Liver (tissue), 9 donors: Measurements from ENCODE around the gene EGFR. TPM values are rescaled to one million over a fixed set of nuclear protein-coding genes. Genes with fewer than 3 reads are reported as not detected.

ENCODE experiments used
- DNase-seq: peaks from one replicate; pipeline ENCODE4 v3.0.0-alpha.2; 2017; ENCODE audit warnings: low spot score
- H3K27ac ChIP-seq, 2 donors: one replicate each; pipeline ENCODE4 v1.7.0; 2013; ENCODE audit warnings: inconsistent platforms in 2 of 2, low read length in 2 of 2, control low read depth in 1 of 2, low read depth in 1 of 2, mild to moderate bottlenecking in 1 of 2
- H3K27me3 ChIP-seq, 4 donors: one replicate each; pipeline versions ENCODE4 v1.6.1 to v1.7.0; 2013; ENCODE audit warnings: low read length in 3 of 4, inconsistent platforms in 1 of 4, mild to moderate bottlenecking in 1 of 4, moderate library complexity in 1 of 4; ENCODE audit not compliant: control insufficient read depth in 4 of 4, insufficient read depth in 4 of 4
- H3K36me3 ChIP-seq, 4 donors: one replicate each; pipeline versions ENCODE4 v1.6.1 to v1.7.0; 2013; ENCODE audit warnings: low read length in 3 of 4, mild to moderate bottlenecking in 3 of 4, low read depth in 1 of 4, moderate library complexity in 1 of 4; ENCODE audit not compliant: control insufficient read depth in 4 of 4, insufficient read depth in 3 of 4
- H3K4me1 ChIP-seq, 4 donors: one replicate each; pipeline versions ENCODE4 v1.6.1 to v1.7.0; 2013; ENCODE audit warnings: low read length in 3 of 4, mild to moderate bottlenecking in 3 of 4, moderate library complexity in 1 of 4; ENCODE audit not compliant: control insufficient read depth in 4 of 4, insufficient read depth in 4 of 4
- H3K4me3 ChIP-seq, 3 donors: one replicate each; pipeline versions ENCODE4 v1.6.1 to v1.7.0; 2013; ENCODE audit warnings: low read length in 3 of 3, control low read depth in 1 of 3, low read depth in 1 of 3, mild to moderate bottlenecking in 1 of 3
- H3K9ac ChIP-seq, 2 donors: one replicate each; pipeline ENCODE4 v1.7.0; 2013; ENCODE audit warnings: low read length in 2 of 2, mild to moderate bottlenecking in 2 of 2, moderate library complexity in 2 of 2, control low read depth in 1 of 2, low read depth in 1 of 2
- H3K9me3 ChIP-seq, 4 donors: one replicate each; pipeline versions ENCODE4 v1.6.1 to v1.7.0; 2013; ENCODE audit warnings: low read length in 3 of 4; ENCODE audit not compliant: control insufficient read depth in 4 of 4
- ATF3 ChIP-seq: IDR thresholded peaks from 2 replicates; pipeline ENCODE4 v1.6.1; 2016; ENCODE audit warnings: antibody characterized with exemption
- FOXA1 ChIP-seq: IDR thresholded peaks from 2 replicates; pipeline ENCODE4 v1.6.1; 2016; ENCODE audit warnings: antibody characterized with exemption
- FOXA2 ChIP-seq: IDR thresholded peaks from 2 replicates; pipeline ENCODE4 v1.6.1; 2016; ENCODE audit warnings: antibody characterized with exemption
- GABPA ChIP-seq, 2 donors: IDR thresholded peaks in 1 of 2; conservative IDR thresholded peaks in 1 of 2; 2 replicates each; pipeline ENCODE4 v1.6.1; 2016; ENCODE audit warnings: antibody characterized with exemption in 2 of 2, mild to moderate bottlenecking in 1 of 2, moderate library complexity in 1 of 2
- HNF4G ChIP-seq: IDR thresholded peaks from 2 replicates; pipeline ENCODE4 v1.6.1; 2016; ENCODE audit warnings: antibody characterized with exemption
- JUND ChIP-seq, 2 donors: IDR thresholded peaks; 2 replicates each; pipeline ENCODE4 v1.6.1; 2016; ENCODE audit warnings: antibody characterized with exemption in 2 of 2
- MAX ChIP-seq: IDR thresholded peaks from 2 replicates; pipeline ENCODE4 v1.6.1; 2016; ENCODE audit warnings: antibody characterized with exemption
- NR2F2 ChIP-seq: IDR thresholded peaks from 2 replicates; pipeline ENCODE4 v1.6.1; 2016; ENCODE audit warnings: antibody characterized with exemption
- RAD21 ChIP-seq, 2 donors: IDR thresholded peaks; 2 replicates each; pipeline ENCODE4 v1.6.1; 2016; ENCODE audit warnings: antibody characterized with exemption in 2 of 2, mild to moderate bottlenecking in 2 of 2
- RXRA ChIP-seq, 2 donors: IDR thresholded peaks; 2 replicates each; pipeline ENCODE4 v1.6.1; 2017 to 2018; ENCODE audit warnings: antibody characterized with exemption in 2 of 2, mild to moderate bottlenecking in 1 of 2
- TAF1 ChIP-seq: conservative IDR thresholded peaks from 2 replicates; pipeline ENCODE4 v1.6.1; 2016; ENCODE audit warnings: antibody characterized with exemption, mild to moderate bottlenecking
- WGBS: extraction: QIAGEN DNeasy Blood & Tissue Kit; methylation state at CpG from one replicate; pipeline ENCODE4 v1.1.7; 2013; 5-methylcytosine and 5-hydroxymethylcytosine counted together
- polyA plus RNA-seq, 2 donors: library from polyadenylated mRNA; stranded (reverse) in 1 of 2; unstranded in 1 of 2; fragments of 200-250 nt in 1 of 2; fragments of >200 nt in 1 of 2; fragmentation: Nextera tagmentation in 1 of 2; extraction: Ambion mirVana in 1 of 2; gene quantifications; one replicate each; pipeline versions ENCODE4 v1.2.1 to v1.2.3, GENCODE V29; 2013 to 2015
- total RNA-seq, 2 donors: library from RNA; depleted of rRNA; stranded (reverse); fragments of >200 nt; gene quantifications; one replicate each; pipeline ENCODE4 v1.2.3, GENCODE V29; 2014
- TF ChIP-seq, protein P1 (sequence below): IDR thresholded peaks from 2 replicates; pipeline ENCODE4 v1.6.1; 2016; ENCODE audit warnings: antibody characterized with exemption
- TF ChIP-seq, protein P2 (sequence below): IDR thresholded peaks from 2 replicates; pipeline ENCODE4 v1.6.1; 2016; ENCODE audit warnings: antibody characterized with exemption, mild to moderate bottlenecking
- donor health status: healthy.
- donor health status: healthy.
- donor health status: healthy.
- donor health status: healthy.
- donor health status: healthy.

Gene EGFR
- total and polyA plus RNA-seq, 4 donors, result 22.6 to 37.0 (median 27.7) TPM

- H3K9ac ChIP-seq, result no peak overlapping the region
- WGBS, result 78% methylated on average over 6 of the region's 6 CpGs
- no peak overlapping the region for H3K4me3 ChIP-seq
- no peak overlapping the region for H3K27ac ChIP-seq
- H3K36me3 ChIP-seq, result peaks cover 0 to 3% (median 0%) of the 10 kb centered on the region in 4 donors
- H3K4me1 ChIP-seq, result peaks cover 0 to 10% (median 4%) of the 10 kb centered on the region in 4 donors
- no peaks in the 10 kb centered on the region for H3K9me3 ChIP-seq
- no peak for TF ChIP-seq FOXA1
- no peaks in the 10 kb centered on the region for H3K27me3 ChIP-seq
- DNase-seq, result no peak
Measured at GRCh38 chr7:55128693-55129394, 110.0 kb downstream of the EGFR start.

DNA sequence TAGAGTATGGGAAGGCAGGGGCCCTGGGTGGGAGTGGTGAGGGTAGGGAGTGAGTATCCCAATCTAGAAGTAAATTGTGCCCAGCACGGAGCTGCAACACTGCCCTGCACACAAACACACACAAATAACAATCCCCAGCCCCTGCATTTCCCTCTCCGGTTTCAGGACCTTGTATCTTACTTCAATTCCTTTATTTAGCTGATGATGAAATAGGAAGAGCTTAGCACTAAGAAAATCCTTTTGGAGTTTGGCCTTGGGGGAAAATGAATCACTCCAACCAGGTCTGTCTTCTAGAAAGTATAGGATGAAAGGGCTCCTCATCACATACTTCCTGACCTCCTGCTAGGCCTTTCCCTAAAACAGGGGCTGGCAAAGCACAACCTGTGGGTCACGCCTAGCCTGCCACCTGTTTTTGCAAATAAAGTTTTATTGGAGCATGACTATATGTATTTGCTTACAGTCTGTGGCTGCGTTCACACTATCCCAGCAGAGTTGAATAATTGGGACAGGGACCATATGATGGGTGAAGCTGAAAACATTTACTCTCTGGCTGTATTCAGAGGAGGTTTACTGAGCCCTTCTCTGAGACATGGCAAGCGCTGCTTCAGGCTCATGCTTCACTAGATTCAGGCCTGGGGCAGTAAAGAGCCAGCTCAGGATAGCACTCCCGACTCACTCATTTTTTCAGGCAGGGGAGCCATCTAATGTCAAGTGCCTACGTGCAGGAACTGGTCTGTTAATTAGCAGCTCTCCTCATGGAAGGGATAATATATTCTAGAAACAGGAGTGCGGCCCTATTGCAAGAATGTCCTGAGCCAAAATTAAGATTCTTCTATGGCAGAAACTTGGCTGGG lies 111.0 kb downstream of the EGFR start:
- DNase-seq, result no peak
- Histone ChIP-seq H3K4me1 (peaks cover 0 to 10% (median 4%) of the 10 kb centered on the region in 4 donors), H3K9me3 (no peaks in the 10 kb centered on the region), H3K27me3 (no peaks in the 10 kb centered on the region), H3K4me3 (no peak overlapping the region), H3K36me3 (peaks cover 0 to 3% (median 0%) of the 10 kb centered on the region in 4 donors), H3K27ac (peak overlapping the region; percentile 44 to 69), H3K9ac (no peak overlapping the region)
- no peak for TF ChIP-seq JUND (IDR thresholded peaks at IDR 0.05)
- no peak for TF ChIP-seq FOXA1
- TF ChIP-seq RAD21 (IDR thresholded peaks at IDR 0.05), result no peak
- no peak for TF ChIP-seq HNF4G
- TF ChIP-seq, protein P1, sequence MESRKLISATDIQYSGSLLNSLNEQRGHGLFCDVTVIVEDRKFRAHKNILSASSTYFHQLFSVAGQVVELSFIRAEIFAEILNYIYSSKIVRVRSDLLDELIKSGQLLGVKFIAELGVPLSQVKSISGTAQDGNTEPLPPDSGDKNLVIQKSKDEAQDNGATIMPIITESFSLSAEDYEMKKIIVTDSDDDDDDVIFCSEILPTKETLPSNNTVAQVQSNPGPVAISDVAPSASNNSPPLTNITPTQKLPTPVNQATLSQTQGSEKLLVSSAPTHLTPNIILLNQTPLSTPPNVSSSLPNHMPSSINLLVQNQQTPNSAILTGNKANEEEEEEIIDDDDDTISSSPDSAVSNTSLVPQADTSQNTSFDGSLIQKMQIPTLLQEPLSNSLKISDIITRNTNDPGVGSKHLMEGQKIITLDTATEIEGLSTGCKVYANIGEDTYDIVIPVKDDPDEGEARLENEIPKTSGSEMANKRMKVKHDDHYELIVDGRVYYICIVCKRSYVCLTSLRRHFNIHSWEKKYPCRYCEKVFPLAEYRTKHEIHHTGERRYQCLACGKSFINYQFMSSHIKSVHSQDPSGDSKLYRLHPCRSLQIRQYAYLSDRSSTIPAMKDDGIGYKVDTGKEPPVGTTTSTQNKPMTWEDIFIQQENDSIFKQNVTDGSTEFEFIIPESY, result no peak
- no peak for TF ChIP-seq MAX
- no peak for TF ChIP-seq GABPA (IDR thresholded peaks at IDR 0.05 in 1 of 2, conservative IDR thresholded peaks at IDR 0.05 in 1 of 2)
- no peak for TF ChIP-seq RXRA (IDR thresholded peaks at IDR 0.05)
- TF ChIP-seq ATF3, result no peak
- no peak for TF ChIP-seq FOXA2
- TF ChIP-seq, protein P2, sequence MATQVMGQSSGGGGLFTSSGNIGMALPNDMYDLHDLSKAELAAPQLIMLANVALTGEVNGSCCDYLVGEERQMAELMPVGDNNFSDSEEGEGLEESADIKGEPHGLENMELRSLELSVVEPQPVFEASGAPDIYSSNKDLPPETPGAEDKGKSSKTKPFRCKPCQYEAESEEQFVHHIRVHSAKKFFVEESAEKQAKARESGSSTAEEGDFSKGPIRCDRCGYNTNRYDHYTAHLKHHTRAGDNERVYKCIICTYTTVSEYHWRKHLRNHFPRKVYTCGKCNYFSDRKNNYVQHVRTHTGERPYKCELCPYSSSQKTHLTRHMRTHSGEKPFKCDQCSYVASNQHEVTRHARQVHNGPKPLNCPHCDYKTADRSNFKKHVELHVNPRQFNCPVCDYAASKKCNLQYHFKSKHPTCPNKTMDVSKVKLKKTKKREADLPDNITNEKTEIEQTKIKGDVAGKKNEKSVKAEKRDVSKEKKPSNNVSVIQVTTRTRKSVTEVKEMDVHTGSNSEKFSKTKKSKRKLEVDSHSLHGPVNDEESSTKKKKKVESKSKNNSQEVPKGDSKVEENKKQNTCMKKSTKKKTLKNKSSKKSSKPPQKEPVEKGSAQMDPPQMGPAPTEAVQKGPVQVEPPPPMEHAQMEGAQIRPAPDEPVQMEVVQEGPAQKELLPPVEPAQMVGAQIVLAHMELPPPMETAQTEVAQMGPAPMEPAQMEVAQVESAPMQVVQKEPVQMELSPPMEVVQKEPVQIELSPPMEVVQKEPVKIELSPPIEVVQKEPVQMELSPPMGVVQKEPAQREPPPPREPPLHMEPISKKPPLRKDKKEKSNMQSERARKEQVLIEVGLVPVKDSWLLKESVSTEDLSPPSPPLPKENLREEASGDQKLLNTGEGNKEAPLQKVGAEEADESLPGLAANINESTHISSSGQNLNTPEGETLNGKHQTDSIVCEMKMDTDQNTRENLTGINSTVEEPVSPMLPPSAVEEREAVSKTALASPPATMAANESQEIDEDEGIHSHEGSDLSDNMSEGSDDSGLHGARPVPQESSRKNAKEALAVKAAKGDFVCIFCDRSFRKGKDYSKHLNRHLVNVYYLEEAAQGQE, result no peak
- TF ChIP-seq NR2F2, result no peak
- no peak for TF ChIP-seq TAF1
- WGBS, result 84% methylated on average over 8 of the region's 8 CpGs
